GOT3 (cell line): ENCODE data around the gene FATE1.

Experiments used
- DNase-seq: peaks from one replicate; lab custom pipeline; 2025; ENCODE audit warnings: mixed read lengths; lab: John Stamatoyannopoulos, UW

The FATE1 gene

DNA sequence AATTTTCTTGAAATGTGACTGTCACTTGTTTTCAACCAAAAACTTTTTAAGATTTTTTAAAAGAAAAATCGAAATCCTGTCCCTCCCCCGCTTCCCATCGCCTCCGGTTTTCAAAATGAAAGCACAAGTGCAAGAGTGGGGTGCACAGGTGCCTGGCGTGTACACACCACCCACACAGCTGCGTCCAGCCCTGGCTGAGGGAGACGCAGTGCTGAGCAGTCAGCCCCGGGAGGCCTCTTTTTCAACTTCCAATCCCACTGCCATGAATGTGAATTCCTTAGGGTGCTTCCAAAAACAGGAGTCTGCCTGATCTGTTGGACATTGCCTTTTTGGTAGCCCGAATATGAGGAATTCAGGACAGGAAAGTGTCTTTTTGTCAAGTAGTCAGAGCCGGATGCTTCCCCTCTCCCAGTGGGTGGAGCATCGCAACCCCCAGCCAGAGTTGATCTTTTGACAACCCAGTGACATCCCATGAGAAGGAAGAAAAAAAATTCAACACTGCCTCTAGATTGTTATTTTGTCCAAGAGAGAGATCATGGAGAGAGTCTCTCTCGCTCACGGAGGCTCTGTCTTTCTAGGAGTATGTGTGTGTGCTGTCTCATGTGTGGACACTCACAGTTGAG lies 11.7 kb upstream of the FATE1 start:
- no peak for DNase-seq

- DNase-seq: no peak
Measured at GRCh38 chrX:151708821-151709220, 7.0 kb upstream of the FATE1 start.

- no peak for DNase-seq
Measured at GRCh38 chrX:151710457-151710856, 5.4 kb upstream of the FATE1 start.

GRCh38 chrX:151711154-151711553 lies 4.7 kb upstream of the FATE1 start:
- no peak for DNase-seq

GRCh38 chrX:151711787-151712186 lies 4.0 kb upstream of the FATE1 start:
- DNase-seq: no peak

DNA sequence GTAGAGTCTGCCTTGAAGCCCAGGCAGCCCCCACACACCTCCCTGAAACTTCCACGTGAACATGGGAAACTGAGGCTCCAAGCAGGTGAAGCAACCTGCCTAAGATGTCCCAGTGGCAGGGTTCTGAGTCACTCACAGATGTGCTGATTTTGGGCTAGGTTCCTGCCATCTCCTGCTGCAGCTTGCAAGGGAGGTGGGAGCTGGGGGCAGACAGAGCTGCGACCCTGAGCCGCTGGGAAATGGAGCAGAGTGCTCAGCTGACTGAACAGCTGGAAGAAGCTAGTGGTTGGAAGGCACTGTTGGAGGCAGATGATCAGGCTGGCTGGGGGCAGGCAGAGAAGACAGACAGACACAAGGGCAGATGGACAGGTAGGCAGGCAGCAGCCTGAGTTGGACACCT lies 3.6 kb upstream of the FATE1 start:
- DNase-seq: no peak

- DNase-seq: no peak
Measured at GRCh38 chrX:151713849-151714248, 2.0 kb upstream of the FATE1 start.

- DNase-seq: no peak
Measured at GRCh38 chrX:151714362-151714761, 1.5 kb upstream of the FATE1 start.

- DNase-seq: no peak
Measured at GRCh38 chrX:151722241-151722846, 6.5 kb downstream of the FATE1 start.

DNA sequence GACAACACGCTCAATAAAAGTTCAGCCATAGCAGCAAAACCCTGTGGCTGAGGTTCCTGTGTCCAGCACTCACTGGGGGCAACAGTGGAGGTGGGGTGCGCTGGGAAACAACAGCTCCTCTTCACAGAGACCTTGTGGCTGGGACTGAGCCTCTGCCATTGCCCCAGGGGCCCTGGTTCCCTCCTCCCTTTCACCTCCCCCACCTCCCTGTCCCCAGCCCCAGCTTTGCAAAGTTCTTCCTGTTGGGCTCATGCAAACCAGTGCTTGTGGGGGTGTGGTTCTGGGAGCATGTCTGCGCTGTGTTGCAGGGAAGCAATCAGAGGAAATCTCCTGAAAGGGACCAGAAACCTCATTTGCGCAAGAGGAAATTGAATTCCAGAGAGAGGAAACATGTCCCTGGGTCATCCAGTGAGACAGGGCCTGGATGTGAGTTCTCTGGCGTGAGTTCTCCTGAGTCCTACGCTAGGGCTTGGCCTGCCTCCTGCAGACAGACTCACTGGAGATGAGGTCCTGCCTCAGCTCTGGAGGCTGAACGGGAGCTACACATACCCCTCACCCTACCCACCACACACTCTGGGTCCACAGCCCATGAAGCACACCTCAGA lies 7.4 kb downstream of the FATE1 start:
- no peak for DNase-seq

- no peak for DNase-seq
Measured at GRCh38 chrX:151724563-151725337, 8.9 kb downstream of the FATE1 start.

GRCh38 chrX:151725338-151725614 lies 9.4 kb downstream of the FATE1 start:
- no peak for DNase-seq

- no peak for DNase-seq
Measured at GRCh38 chrX:151726751-151727150, 10.9 kb downstream of the FATE1 start.

- no peak for DNase-seq
Measured at GRCh38 chrX:151727346-151727745, 11.5 kb downstream of the FATE1 start.

DNA sequence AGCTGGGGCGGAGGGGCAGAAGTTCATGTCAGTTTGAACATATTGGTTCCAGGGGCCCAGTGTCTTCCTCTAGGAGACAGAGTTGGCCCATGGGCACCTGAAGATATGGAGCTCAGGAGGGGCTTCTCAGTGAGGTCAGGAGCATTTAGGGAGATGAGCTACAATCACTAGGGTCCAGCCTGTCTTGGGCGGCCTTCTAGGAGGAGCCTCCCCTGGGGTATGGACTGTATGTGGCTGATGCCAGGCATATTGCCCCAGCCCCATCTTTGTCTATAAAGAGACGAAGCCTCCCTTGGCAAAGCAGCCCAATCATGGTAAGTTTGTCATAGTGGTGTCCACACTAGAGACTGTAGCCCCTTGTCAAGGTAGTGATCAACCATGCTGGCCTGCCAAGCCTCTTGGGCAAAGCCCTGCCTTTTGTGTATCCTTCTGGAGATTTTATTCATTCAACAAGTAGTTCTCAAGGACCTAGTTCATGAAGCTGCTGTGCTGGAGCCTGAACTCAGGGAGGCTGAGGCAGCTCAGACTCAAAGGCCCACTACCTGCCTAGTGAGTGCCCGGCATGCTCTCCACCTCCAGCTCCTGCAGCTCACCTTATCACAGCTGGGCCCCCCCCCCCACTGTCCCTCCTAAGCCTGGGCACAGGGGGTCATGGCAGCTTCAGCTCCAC lies 13.4 kb downstream of the FATE1 start:
- no peak for DNase-seq

GRCh38 chrX:151734446-151734845 lies 18.6 kb downstream of the FATE1 start, which contains the start of gene CNGA2:
Gene CNGA2, plus strand, starts transcription at chrX:151734746. Its CDS starts 3,738 bp downstream, at chrX:151738484.
- DNase-seq: no peak

DNA sequence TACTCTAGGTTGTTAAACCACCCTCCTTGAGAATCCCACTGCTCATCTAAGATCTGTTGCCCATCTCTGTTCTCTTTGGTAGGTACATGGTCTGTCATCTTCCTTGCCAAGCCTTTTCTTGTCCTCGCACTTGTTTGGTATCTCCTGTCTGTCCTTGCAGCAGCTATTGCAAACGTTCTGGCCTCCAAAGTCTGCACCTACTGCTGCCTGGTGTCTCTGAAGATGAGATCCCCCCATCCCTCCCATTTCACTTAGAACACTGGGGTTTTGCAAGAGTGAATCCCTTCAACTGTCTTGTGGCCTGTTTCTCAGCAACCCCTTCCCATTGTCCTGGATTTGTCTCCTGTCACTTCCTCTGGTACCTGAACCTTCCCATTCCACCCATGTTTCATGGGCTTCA lies 19.4 kb downstream of the FATE1 start:
- DNase-seq: no peak

- DNase-seq: no peak
Measured at GRCh38 chrX:151736685-151737084, 20.9 kb downstream of the FATE1 start.

DNA sequence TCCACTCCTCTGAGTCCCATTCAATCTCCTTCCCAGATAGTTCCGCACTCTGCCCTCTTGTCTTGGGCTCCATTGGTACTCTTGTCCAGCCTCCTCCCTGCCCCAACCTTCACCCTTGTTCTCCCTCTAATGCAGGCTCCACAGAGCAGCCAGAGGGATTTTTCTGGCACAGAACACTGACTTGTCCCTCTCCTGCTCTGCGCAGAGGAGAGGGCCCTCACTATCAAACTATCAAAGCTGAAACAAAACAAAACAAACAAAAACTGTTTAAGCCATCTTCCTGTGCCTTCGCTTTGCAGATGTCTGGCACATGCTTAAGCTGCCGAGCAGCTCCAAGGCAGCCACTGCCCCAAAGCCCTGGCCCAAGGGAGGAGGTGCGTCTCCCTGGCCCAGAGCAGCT lies 21.7 kb downstream of the FATE1 start:
- no peak for DNase-seq

DNA sequence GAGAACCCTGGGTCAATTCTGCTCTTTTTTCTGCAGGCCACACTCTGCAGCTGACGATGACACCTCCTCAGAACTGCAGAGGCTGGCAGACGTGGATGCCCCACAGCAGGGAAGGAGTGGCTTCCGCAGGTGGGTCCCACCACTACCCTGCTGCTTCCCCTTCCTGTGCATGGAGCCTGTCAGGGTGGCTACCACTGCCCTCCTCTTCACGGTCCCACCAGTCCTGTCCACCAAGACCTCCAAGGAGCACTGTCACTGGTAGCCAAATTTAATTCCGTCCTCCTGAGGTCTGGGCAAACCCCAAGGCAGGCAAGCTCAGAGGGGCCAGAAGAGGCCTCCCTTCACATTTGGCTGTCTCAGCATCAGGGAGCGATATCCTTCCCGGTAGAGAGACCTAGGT lies 22.9 kb downstream of the FATE1 start:
- DNase-seq: no peak

- DNase-seq: no peak
Measured at GRCh38 chrX:151741606-151742005, 25.8 kb downstream of the FATE1 start.

- DNase-seq: no peak
Measured at GRCh38 chrX:151742311-151742710, 26.5 kb downstream of the FATE1 start.
